GM04504 (cell line): Measurements from ENCODE around the gene HPN.

Source experiments
- DNase-seq: peaks from one replicate; pipeline ENCODE4 v3.0.0-alpha.2; 2012; ENCODE audit warnings: low read depth

Gene HPN

GRCh38 chr19:35062942-35063341 lies 21.4 kb downstream of the HPN start:
- DNase-seq = no peak

GRCh38 chr19:35063940-35064818 lies 22.7 kb downstream of the HPN start:
- DNase-seq = peak; percentile 62

GRCh38 chr19:35065574-35065973 lies 24.1 kb downstream of the HPN start:
- DNase-seq = no peak

GRCh38 chr19:35066121-35066520 lies 24.6 kb downstream of the HPN start:
- no peak for DNase-seq

DNA sequence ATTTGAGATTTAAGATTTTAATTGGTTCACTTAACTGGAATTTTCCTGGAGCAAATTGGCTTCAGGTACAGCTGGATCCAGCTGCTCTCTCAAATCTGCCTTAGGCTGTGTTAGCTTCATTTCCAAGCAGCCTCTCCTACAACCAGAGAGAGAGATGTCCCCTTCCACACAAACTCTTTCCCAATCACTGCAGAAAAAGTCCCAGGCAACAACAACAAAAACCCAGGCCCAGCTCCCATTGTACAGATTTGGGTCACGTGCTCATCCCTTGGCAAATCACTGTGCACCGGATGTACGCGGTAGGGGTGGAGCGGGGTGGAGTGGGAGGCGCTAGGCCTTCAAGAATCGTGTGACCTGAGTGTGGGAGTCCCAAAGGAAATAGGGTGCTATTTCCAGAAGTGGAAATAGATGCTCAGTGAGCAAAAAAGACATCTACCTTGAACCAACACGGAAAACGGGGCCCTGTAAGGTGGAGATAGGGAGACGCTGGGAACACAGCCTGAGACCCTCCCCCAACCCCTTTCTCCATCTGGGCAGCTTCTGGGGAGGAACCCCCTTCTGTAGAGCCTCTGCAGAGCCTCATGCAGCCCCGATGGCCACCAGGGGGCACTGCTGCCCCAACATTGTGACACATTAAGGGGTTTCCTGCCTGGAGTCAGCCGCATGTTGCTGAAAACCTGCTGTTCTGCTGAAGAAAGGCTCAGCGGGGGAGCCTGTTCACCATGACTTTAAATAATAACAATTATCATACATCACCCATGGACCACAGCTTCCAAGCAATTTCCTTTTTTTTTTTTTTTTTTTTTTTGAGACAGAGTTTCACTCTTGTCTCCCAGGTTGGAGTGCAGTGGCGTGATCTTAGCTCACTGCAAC lies 25.4 kb downstream of the HPN start:
- peak; percentile 55 for DNase-seq

GRCh38 chr19:35068941-35069634 lies 27.6 kb downstream of the HPN start:
- DNase-seq = no peak

DNA sequence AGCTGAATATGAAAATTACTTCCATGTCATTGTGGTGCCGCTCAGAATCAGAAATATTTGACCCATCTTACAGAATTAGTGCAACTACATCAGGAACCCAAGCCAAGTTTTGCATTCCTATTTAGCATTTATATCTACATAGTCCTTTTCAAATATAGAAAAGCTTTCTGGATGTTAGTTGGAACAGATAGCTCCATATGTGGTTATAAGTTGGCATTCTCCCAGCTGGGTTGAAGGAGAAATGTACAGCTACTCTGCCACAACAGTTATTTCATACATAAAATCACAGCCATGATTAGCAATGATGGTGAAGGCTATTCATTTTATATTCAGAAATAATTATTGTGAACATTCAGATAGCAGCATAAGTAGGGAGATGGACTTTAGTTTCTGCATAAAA lies 28.2 kb downstream of the HPN start:
- no peak for DNase-seq

DNA sequence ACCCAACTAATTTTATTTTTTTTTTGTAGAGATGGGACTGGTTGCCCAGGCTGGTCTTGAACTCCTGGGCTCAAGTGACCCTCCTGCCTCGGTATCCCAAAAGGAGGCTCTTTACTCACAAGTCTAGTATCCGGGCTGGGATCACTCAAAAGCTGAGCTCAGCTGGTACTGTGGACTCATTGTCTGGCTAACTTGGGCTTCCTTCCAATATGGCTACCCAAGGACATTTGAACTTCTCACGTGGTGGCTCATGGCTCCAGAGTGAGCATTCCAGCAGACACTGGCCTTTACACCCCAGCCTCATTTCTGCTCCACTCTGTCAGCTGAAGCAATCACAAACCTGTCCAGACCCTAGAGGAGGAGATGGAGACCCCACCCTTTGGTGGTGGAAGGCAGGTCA lies 28.9 kb downstream of the HPN start:
- DNase-seq = no peak

DNA sequence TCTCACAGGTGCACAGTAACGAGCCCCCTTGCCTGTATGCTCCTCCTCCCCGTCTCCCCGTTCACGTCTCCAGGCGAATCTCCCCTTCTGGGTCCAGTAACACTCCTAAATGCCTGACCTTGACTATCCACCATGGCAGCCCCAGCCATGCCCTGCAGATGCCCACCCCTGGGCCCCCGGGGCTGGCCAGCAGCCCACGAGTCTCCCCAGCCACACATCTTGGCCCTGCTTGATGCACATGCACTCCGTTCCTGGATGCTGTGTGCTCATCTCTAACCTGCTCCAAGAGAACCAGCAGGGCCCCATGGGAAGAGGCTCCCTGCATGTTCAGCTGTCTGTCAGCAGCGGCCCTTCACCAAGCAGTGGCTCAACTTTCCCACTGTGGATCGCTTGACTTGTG lies 32.0 kb downstream of the HPN start:
- DNase-seq = no peak

DNA sequence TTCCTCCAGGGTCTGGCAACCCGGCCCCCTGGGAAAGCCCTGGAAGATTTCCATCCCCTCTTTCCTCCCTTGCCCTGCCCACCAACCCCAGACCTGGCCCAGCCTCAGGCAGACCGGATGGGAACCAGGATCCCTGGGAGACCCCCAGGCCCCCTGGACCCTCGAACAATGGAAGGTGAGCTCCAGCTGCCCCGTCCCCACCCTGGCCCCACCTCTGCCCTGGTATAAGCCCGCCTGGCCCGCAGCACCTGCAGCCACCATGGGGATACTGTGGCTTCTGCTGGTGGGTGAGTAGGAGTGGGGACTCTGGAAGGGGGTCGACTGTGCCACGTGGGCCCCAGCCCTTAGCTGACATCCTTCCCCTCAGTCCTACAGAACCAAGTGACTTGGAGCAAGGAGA lies 32.4 kb downstream of the HPN start:
- no peak for DNase-seq

DNA sequence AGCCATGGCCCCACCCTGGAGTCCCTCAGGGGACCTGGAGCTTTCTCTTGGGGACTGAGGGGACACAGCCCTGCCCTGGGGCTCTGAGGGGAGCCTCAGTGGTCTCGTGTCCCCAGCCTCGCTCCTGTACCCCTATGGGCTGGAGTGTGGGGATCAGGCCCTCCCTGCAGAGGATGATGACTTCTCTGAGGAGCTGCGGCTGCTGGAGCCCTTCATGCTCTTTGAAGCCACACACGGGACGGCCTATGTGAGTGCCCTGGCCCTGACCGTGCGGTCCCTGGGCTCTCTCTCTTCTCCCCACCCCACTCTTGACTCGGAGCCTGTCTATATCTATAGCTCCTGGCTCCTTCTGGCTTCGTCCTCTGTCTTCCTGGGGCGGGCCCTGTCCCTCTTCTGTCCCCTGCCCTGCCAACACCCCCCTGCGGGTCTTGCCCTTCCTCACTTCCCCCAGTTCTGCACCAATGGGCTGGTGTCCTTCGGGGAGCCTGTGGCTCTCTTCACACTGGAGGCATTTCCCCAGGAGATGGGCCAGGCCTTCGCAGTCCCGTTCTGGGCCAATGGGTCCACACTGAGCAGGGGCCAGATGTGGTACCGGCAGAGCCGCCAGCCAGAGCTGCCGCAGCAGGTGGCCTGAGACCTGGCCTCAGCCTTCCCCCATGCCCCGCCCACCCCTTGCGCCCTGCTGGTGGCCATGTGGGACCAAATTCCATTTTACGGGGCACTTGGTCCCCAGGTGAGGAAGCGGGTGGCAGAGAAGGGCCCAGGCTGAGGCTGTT lies 33.1 kb downstream of the HPN start:
- DNase-seq = no peak

GRCh38 chr19:35075202-35076025 lies 33.9 kb downstream of the HPN start:
- no peak for DNase-seq

- DNase-seq = no peak
Observed at GRCh38 chr19:35076026-35076370, 34.5 kb downstream of the HPN start.

DNA sequence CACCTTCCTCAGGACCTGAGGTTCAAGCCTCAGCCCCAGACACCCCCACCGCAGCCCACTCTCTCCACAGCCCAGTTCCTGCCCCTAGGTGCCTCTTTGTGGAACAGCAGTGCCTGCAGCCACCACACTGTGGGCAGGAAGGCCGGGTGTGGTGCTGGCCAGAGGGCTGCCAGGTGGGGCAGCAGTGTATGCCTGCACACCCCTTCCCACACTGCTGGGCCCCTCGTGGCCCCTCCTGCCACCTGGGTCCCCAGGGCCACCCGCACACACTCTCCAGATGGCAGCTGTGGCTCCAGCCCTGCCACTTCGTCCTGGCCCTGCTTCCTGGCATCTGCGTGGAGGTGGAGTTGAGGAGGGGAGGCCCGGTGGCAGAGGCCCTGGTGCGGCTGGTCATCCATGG lies 35.1 kb downstream of the HPN start:
- DNase-seq = no peak

- no peak for DNase-seq
Observed at GRCh38 chr19:35077411-35078223, 36.1 kb downstream of the HPN start.

DNA sequence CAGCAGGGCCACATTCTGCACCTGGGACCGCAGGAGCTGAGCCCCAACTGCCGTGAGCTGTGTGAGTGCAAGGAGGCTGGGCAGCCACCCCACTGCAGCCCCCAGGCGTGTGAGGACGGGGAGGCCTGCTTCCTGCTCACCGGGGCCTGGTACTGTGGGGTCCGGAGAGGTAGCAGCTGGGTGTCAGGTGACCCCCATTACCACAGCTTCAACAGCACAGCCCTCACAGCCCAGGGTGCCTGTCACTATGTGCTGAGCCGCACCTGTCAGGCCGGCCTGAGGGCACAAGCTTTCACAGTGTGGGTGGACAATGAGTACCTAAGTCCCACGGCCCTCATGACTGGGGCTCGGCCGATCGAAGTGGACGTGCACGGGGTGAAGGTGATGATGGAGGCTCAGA lies 38.3 kb downstream of the HPN start:
- no peak for DNase-seq

- DNase-seq = no peak
Observed at GRCh38 chr19:35080613-35081170, 39.2 kb downstream of the HPN start.

GRCh38 chr19:35081201-35081600 lies 39.7 kb downstream of the HPN start:
- DNase-seq = no peak

DNA sequence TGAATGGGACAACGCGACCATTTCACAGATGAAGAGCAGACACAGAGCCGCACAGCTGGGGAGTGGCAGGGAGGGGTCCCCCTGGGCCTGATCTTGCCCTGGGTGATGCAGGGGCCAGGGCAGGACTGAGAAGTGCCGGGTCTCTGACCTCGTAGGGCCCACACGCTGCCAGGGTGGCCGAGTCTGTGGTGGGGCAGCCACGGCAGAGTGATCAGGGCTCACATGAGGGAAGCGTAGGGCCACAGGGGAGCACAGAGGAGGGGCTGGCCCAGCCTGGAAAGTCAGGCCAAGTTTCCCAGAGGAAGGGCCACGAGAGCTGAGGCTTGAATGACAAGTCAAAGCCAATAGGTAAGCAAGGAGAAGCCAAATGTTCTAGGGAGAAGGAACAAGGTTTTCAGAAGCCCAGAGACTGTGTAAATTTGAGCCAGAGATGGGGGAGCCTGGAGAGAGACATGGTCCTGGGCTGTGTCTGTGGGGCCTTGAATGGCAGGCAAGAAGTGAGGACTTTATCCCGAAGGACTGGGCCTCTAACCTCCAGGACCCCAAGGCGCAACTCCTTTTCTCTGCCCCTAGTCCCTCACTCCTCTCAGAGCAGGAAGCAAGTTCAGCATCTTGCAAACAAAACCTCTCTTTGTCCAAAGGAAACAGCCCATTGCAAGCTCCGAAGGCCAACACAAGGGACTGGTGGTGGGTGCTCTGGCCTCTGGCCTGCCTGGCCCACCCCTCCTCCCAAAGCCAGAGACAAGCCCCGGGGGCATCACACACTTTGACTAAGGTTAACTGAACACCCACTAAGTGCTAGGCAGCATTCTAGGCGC lies 42.4 kb downstream of the HPN start:
- no peak for DNase-seq
